SK-N-SH (cell line): ENCODE data around the gene ABHD6. TPM values are rescaled to one million over a fixed set of nuclear protein-coding genes. Genes with fewer than 3 reads are reported as not detected.
A peak's percentile ranks its signal among the peaks of the same experiment; 100 is the strongest.

Experiments
- CTCF ChIA-PET: fragments of 300-600, 350-600 bp; formaldehyde crosslinking; extraction: SDS; loops from one replicate; lab custom pipeline; 2021; lab: Yijun Ruan, JAX
- POLR2A ChIA-PET: fragments of 350-600 bp; sonication (Branson Sonifier 250); formaldehyde crosslinking; extraction: SDS; loops from one replicate; lab custom pipeline; 2020; ENCODE audit warnings: antibody characterized with exemption, inconsistent platforms; lab: Yijun Ruan, JAX
- DNase-seq: peaks from one replicate; pipeline ENCODE4 v3.0.0; 2012
- H2AFZ ChIP-seq: fragments of 200-600 bp; sonication (generic); 2 replicates; pipeline ENCODE4 v1.8.1; 2016; ENCODE audit warnings: antibody characterized with exemption, mild to moderate bottlenecking, low read depth
- H3F3A ChIP-seq: fragments of 200-600 bp; sonication (generic); replicated peaks from 2 replicates; pipeline ENCODE3; 2016; ENCODE audit warnings: antibody characterized with exemption, mild to moderate bottlenecking; ENCODE audit not compliant: insufficient read depth
- H3K27ac ChIP-seq, 2 experiments: fragments of 200-500 bp in 1 of 2; fragments of 200-600 bp in 1 of 2; sonication (Bioruptor generic) in 1 of 2; sonication (generic), shearing (Covaris generic) in 1 of 2; 2 replicates each; pipeline versions ENCODE4 v1.5.1 to v1.6.1; 2014 to 2016; ENCODE audit warnings: low read depth in 2 of 2, inconsistent platforms in 1 of 2, low read length in 1 of 2, mild to moderate bottlenecking in 1 of 2, mixed read lengths in 1 of 2
- H3K27me3 ChIP-seq: fragments of 200-600 bp; sonication (generic), shearing (Covaris generic); 2 replicates; pipeline ENCODE4 v1.6.1; 2016; ENCODE audit warnings: mixed run types; ENCODE audit not compliant: insufficient read depth
- H3K36me3 ChIP-seq, 2 experiments: fragments of 200-500 bp in 1 of 2; fragments of 200-600 bp in 1 of 2; sonication (Bioruptor generic) in 1 of 2; sonication (generic) in 1 of 2; replicated peaks in 1 of 2; 2 replicates each; pipeline versions ENCODE3 to v1.5.1; 2014 to 2016; ENCODE audit warnings: low read length in 1 of 2, mild to moderate bottlenecking in 1 of 2; ENCODE audit not compliant: insufficient read depth in 2 of 2, control insufficient read depth in 1 of 2
- H3K4me1 ChIP-seq, 2 experiments: fragments of 200-500 bp in 1 of 2; fragments of 200-600 bp in 1 of 2; sonication (Bioruptor generic) in 1 of 2; sonication (generic), shearing (Covaris generic) in 1 of 2; 2 replicates each; pipeline versions ENCODE4 v1.5.1 to v1.6.1; 2014 to 2016; ENCODE audit warnings: low read depth in 1 of 2, low read length in 1 of 2, mixed run types in 1 of 2; ENCODE audit not compliant: insufficient read depth in 2 of 2, control insufficient read depth in 1 of 2
- H3K4me2 ChIP-seq: fragments of 200-600 bp; sonication (generic), shearing (Covaris generic); 2 replicates; pipeline ENCODE4 v1.6.1; 2017; ENCODE audit warnings: mixed run types
- H3K4me3 ChIP-seq, 2 experiments: fragments of 200-500 bp in 1 of 2; fragments of 200-600 bp in 1 of 2; sonication (Bioruptor generic) in 1 of 2; sonication (generic), shearing (Covaris generic) in 1 of 2; 2 replicates each; pipeline versions ENCODE4 v1.5.1 to v1.8.1; 2014 to 2016; ENCODE audit warnings: low read depth in 2 of 2, inconsistent platforms in 1 of 2, low read length in 1 of 2, mild to moderate bottlenecking in 1 of 2, mixed read lengths in 1 of 2, moderate library complexity in 1 of 2
- H3K79me2 ChIP-seq: fragments of 200-600 bp; sonication (generic); 2 replicates; pipeline ENCODE4 v1.8.1; 2017; ENCODE audit warnings: mild to moderate bottlenecking; ENCODE audit not compliant: insufficient read depth
- H3K9ac ChIP-seq: fragments of 200-600 bp; sonication (generic); 2 replicates; pipeline ENCODE4 v1.6.1; 2017; ENCODE audit warnings: mixed run types
- H3K9me2 ChIP-seq: fragments of 200-600 bp; sonication (generic); 2 replicates; pipeline ENCODE4 v1.6.1; 2017; ENCODE audit warnings: mixed run types
- H3K9me3 ChIP-seq: fragments of 200-600 bp; sonication (generic); 2 replicates; pipeline ENCODE4 v1.6.1; 2017; ENCODE audit warnings: mixed run types, mild to moderate bottlenecking, moderate library complexity
- H4K20me1 ChIP-seq: fragments of 200-600 bp; sonication (generic); 2 replicates; pipeline ENCODE4 v1.6.1; 2017; ENCODE audit warnings: mild to moderate bottlenecking, mixed run types; ENCODE audit not compliant: insufficient read depth
- EZH2phosphoT487 ChIP-seq: fragments of 200-600 bp; sonication (generic); IDR thresholded peaks from 2 replicates; pipeline ENCODE4 v1.6.1; 2017; ENCODE audit warnings: low read depth, mixed run types, mild to moderate bottlenecking, antibody characterized with exemption, moderate library complexity, borderline replicate concordance
- FOSL2 ChIP-seq: IDR thresholded peaks from 2 replicates; pipeline ENCODE4 v1.4.0; 2012; ENCODE audit warnings: low read depth, mild to moderate bottlenecking, moderate library complexity, borderline replicate concordance
- FOXM1 ChIP-seq: IDR thresholded peaks from 2 replicates; pipeline ENCODE4 v1.4.0; 2012; ENCODE audit warnings: low read depth, mild to moderate bottlenecking
- GABPA ChIP-seq: IDR thresholded peaks from 2 replicates; pipeline ENCODE4 v1.4.0; 2012; ENCODE audit warnings: low read depth, mild to moderate bottlenecking
- GATA2 ChIP-seq: sonication (generic); formaldehyde crosslinking; IDR thresholded peaks from 2 replicates; pipeline ENCODE4 v1.5.0; 2020; ENCODE audit warnings: mild to moderate bottlenecking, missing genetic modification reagents
- JUND ChIP-seq: IDR thresholded peaks from 2 replicates; pipeline ENCODE4 v1.4.0; 2012
- MEF2A ChIP-seq: IDR thresholded peaks from 2 replicates; pipeline ENCODE4 v1.4.0; 2012; ENCODE audit warnings: low read depth, borderline replicate concordance
- MXI1 ChIP-seq: IDR thresholded peaks from 2 replicates; pipeline ENCODE4 v1.6.1; 2012; ENCODE audit warnings: mild to moderate bottlenecking, low read depth, low read length, improper control_type of control experiment
- NFIC ChIP-seq: IDR thresholded peaks from 2 replicates; pipeline ENCODE4 v1.4.0; 2012; ENCODE audit warnings: borderline replicate concordance
- NRF1 ChIP-seq: IDR thresholded peaks from 2 replicates; pipeline ENCODE4 v1.6.1; 2012; ENCODE audit warnings: low read depth, mild to moderate bottlenecking, low read length
- POLR2AphosphoS5 ChIP-seq: IDR thresholded peaks from 2 replicates; pipeline ENCODE4 v1.6.1; 2012; ENCODE audit warnings: low read depth, low read length
- RXRA ChIP-seq: IDR thresholded peaks from 2 replicates; pipeline ENCODE4 v1.4.0; 2012; ENCODE audit warnings: low read depth, mild to moderate bottlenecking, borderline replicate concordance
- SIN3A ChIP-seq: IDR thresholded peaks from 2 replicates; pipeline ENCODE4 v1.6.1; 2012; ENCODE audit warnings: low read depth, mild to moderate bottlenecking, low read length, moderate library complexity, borderline replicate concordance
- TCF12 ChIP-seq: IDR thresholded peaks from 2 replicates; pipeline ENCODE4 v1.4.0; 2012
- TEAD4 ChIP-seq: IDR thresholded peaks from 2 replicates; pipeline ENCODE4 v1.4.0; 2012; ENCODE audit warnings: mild to moderate bottlenecking, borderline replicate concordance; ENCODE audit not compliant: insufficient read depth
- YY1 ChIP-seq: IDR thresholded peaks from 2 replicates; pipeline ENCODE4 v1.4.0; 2012; ENCODE audit warnings: low read depth, mild to moderate bottlenecking
- WGBS: methylation state at CpG from one replicate; pipeline ENCODE4 v1.1.6; 2017; ENCODE audit warnings: low lambda C conversion rate; 5-methylcytosine and 5-hydroxymethylcytosine counted together
- polyA plus RNA-seq, 3 experiments: library from polyadenylated mRNA; depleted of rRNA; stranded (reverse); fragments of >200 nt; gene quantifications; 2 replicates each; pipeline ENCODE4 v1.2.3, GENCODE V29; 2012
- TF ChIP-seq, protein P1 (sequence below): fragments of 200-600 bp; sonication (generic); IDR thresholded peaks from 2 replicates; pipeline ENCODE4 v1.6.1; 2017; ENCODE audit warnings: antibody characterized with exemption, mild to moderate bottlenecking, moderate library complexity
- TF ChIP-seq, protein P2 (sequence below): IDR thresholded peaks from 2 replicates; pipeline ENCODE4; 2012
- TF ChIP-seq, protein P3 (sequence below): IDR thresholded peaks from 2 replicates; pipeline ENCODE4 v1.6.1; 2012; ENCODE audit warnings: mild to moderate bottlenecking, low read depth, low read length, moderate library complexity
- TF ChIP-seq, protein P4 (sequence below): IDR thresholded peaks from 2 replicates; pipeline ENCODE4 v1.4.0; 2012; ENCODE audit warnings: low read depth
- TF ChIP-seq, protein P5 (sequence below): fragments of 150-350 bp; IDR thresholded peaks from 2 replicates; pipeline ENCODE4 v1.6.1; 2016; ENCODE audit warnings: mild to moderate bottlenecking, low read depth, low read length
- TF ChIP-seq, protein P6 (sequence below): fragments of 150-350 bp; IDR thresholded peaks from 2 replicates; pipeline ENCODE4 v1.6.1; 2017; ENCODE audit warnings: antibody characterized with exemption, low read length, low read depth, borderline replicate concordance

The ABHD6 gene
- polyA plus RNA-seq, 1 of the 3 experiments (the other 2 are of a cell fraction), result 10.7 TPM

DNA sequence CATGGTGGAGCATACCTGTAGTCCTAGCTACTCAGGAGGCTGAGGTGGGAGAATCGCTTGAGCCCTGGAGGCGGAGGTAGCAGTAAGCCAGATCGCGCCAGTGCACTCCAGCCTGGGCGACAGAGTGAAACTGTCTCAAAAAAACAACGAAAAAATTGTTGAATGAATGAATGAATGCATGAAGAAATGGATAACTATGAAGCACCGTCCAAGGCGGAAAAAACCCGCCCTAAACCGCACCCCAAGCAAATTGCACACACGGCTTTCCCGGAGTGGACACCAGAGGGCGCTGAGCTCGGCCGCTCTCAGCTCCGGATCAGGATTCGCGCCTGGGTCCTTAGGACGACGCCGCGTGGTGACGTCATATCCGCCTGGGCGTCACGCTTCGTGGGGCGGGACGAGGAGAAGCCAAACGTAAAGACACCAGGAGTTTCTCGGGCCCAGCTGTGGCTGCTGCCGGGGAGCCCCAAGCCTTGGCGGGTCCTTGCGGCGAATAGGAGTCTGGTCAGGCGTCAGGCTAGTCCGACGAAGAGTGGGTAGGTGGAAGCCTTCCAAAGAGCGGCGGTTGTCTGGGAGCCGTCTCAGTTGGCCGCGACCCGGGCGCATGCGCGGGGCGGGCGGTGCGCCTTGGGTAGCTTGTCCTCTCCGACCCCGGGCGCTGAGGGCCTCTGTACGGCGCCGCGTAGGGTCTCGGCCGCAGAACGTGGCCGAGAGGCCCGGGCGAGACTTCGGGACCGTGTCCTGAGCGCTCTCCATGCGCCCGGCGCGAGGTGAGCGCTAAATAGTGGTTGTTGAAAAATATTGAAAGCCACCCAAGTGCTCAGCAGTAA is 68.5 kb downstream of the ABHD6 start, which contains the start of the genes HTD2 and RPP14:
Gene HTD2 (plus strand): TSS at position 639 of the 830 bp plus-strand sequence. CDS start 11,094 bp downstream, outside the sequence.
Gene RPP14 (plus strand): TSS at position 364 of the 830 bp plus-strand sequence. CDS start 4,085 bp downstream, outside the sequence.
- Histone ChIP-seq H3K9me2 (no peaks in the 10 kb centered on the region), H3K9me3 (no peaks in the 10 kb centered on the region), H3K27ac (peak within 1 kb of the TSS; percentile 93 to 94), H3K9ac (peak within 1 kb of the TSS; percentile 94), H3K36me3 (peaks cover 9 to 26% of the 10 kb centered on the region in 2 experiments), H3K79me2 (peaks cover 46% of the 10 kb centered on the region), H3K4me1 (peaks cover 8 to 14% of the 10 kb centered on the region in 2 experiments; a peak in 3 of 4 replicates), H3K4me3 (peak within 1 kb of the TSS; percentile 76 to 94), H3K27me3 (no peaks in the 10 kb centered on the region; the same call in 1 of the 2 replicates), H3K4me2 (peak within 1 kb of the TSS; percentile 80), H2AFZ (peak within 1 kb of the TSS; percentile 91), H4K20me1 (peaks cover 32% of the 10 kb centered on the region), H3F3A (peaks cover 1% of the 10 kb centered on the region)
- WGBS, result 9% methylated on average over 37 of the region's 71 CpGs
- DNase-seq, result peak; percentile 95
- ChIA-PET POLR2A (interaction anchor here (0.7 to 1.9 kb wide), 10 partner anchors 19 to 798 kb away, joined by 3 to 9 read pairs (median 3); partner anchors contain the start of gene PXK), CTCF (interaction anchor here (0.6 to 6.0 kb wide), 44 partner anchors 9 to 298 kb away, joined by 3 to 48 read pairs (median 5); partner anchors contain the start of genes ABHD6, FLNB, KCTD6 and PDHB)
- TF ChIP-seq NRF1, result peak; percentile 90
- no peak for TF ChIP-seq NFIC
- TF ChIP-seq, protein P1, sequence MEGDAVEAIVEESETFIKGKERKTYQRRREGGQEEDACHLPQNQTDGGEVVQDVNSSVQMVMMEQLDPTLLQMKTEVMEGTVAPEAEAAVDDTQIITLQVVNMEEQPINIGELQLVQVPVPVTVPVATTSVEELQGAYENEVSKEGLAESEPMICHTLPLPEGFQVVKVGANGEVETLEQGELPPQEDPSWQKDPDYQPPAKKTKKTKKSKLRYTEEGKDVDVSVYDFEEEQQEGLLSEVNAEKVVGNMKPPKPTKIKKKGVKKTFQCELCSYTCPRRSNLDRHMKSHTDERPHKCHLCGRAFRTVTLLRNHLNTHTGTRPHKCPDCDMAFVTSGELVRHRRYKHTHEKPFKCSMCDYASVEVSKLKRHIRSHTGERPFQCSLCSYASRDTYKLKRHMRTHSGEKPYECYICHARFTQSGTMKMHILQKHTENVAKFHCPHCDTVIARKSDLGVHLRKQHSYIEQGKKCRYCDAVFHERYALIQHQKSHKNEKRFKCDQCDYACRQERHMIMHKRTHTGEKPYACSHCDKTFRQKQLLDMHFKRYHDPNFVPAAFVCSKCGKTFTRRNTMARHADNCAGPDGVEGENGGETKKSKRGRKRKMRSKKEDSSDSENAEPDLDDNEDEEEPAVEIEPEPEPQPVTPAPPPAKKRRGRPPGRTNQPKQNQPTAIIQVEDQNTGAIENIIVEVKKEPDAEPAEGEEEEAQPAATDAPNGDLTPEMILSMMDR, result peak; percentile 95
- TF ChIP-seq, protein P2, sequence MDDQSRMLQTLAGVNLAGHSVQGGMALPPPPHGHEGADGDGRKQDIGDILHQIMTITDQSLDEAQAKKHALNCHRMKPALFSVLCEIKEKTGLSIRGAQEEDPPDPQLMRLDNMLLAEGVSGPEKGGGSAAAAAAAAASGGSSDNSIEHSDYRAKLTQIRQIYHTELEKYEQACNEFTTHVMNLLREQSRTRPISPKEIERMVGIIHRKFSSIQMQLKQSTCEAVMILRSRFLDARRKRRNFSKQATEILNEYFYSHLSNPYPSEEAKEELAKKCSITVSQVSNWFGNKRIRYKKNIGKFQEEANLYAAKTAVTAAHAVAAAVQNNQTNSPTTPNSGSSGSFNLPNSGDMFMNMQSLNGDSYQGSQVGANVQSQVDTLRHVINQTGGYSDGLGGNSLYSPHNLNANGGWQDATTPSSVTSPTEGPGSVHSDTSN, result no peak
- no peak for TF ChIP-seq MEF2A
- no peak for TF ChIP-seq FOXM1
- TF ChIP-seq MXI1, result peak; percentile 51; the same call in 1 of the 2 replicates
- TF ChIP-seq, protein P3, sequence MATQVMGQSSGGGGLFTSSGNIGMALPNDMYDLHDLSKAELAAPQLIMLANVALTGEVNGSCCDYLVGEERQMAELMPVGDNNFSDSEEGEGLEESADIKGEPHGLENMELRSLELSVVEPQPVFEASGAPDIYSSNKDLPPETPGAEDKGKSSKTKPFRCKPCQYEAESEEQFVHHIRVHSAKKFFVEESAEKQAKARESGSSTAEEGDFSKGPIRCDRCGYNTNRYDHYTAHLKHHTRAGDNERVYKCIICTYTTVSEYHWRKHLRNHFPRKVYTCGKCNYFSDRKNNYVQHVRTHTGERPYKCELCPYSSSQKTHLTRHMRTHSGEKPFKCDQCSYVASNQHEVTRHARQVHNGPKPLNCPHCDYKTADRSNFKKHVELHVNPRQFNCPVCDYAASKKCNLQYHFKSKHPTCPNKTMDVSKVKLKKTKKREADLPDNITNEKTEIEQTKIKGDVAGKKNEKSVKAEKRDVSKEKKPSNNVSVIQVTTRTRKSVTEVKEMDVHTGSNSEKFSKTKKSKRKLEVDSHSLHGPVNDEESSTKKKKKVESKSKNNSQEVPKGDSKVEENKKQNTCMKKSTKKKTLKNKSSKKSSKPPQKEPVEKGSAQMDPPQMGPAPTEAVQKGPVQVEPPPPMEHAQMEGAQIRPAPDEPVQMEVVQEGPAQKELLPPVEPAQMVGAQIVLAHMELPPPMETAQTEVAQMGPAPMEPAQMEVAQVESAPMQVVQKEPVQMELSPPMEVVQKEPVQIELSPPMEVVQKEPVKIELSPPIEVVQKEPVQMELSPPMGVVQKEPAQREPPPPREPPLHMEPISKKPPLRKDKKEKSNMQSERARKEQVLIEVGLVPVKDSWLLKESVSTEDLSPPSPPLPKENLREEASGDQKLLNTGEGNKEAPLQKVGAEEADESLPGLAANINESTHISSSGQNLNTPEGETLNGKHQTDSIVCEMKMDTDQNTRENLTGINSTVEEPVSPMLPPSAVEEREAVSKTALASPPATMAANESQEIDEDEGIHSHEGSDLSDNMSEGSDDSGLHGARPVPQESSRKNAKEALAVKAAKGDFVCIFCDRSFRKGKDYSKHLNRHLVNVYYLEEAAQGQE, result peak; percentile 57; the same call in 1 of the 2 replicates
- TF ChIP-seq, protein P4, sequence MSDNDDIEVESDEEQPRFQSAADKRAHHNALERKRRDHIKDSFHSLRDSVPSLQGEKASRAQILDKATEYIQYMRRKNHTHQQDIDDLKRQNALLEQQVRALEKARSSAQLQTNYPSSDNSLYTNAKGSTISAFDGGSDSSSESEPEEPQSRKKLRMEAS, result peak; percentile 60
- TF ChIP-seq TCF12, result no peak; the same call in 1 of the 2 replicates
- TF ChIP-seq RXRA, result no peak
- TF ChIP-seq YY1, result no peak
- peak; percentile 87 for TF ChIP-seq POLR2AphosphoS5
- TF ChIP-seq TEAD4, result no peak
- TF ChIP-seq, protein P5, sequence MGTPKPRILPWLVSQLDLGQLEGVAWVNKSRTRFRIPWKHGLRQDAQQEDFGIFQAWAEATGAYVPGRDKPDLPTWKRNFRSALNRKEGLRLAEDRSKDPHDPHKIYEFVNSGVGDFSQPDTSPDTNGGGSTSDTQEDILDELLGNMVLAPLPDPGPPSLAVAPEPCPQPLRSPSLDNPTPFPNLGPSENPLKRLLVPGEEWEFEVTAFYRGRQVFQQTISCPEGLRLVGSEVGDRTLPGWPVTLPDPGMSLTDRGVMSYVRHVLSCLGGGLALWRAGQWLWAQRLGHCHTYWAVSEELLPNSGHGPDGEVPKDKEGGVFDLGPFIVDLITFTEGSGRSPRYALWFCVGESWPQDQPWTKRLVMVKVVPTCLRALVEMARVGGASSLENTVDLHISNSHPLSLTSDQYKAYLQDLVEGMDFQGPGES, result no peak
- no peak for TF ChIP-seq GATA2 (CRISPR knock-in tag)
- peak; percentile 30; the same call in 1 of the 2 replicates for TF ChIP-seq FOSL2
- TF ChIP-seq, protein P6, sequence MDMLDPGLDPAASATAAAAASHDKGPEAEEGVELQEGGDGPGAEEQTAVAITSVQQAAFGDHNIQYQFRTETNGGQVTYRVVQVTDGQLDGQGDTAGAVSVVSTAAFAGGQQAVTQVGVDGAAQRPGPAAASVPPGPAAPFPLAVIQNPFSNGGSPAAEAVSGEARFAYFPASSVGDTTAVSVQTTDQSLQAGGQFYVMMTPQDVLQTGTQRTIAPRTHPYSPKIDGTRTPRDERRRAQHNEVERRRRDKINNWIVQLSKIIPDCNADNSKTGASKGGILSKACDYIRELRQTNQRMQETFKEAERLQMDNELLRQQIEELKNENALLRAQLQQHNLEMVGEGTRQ, result peak; percentile 5; the same call in 1 of the 2 replicates
- peak; percentile 61; the same call in 1 of the 2 replicates for TF ChIP-seq SIN3A
- peak; percentile 86 for TF ChIP-seq GABPA
- TF ChIP-seq EZH2phosphoT487, result no peak
- TF ChIP-seq JUND, result peak; percentile 31; the same call in 1 of the 2 replicates
